CD14-positive monocyte (primary cell): ENCODE data around the gene ZNF281. TPM values are rescaled to one million over a fixed set of nuclear protein-coding genes. Genes with fewer than 3 reads are reported as not detected.

Experiments
- DNase-seq, 3 donors: peaks; one replicate each; pipeline ENCODE4 v3.0.0-alpha.2; 2011 to 2022
- H2AFZ ChIP-seq: 2 replicates; pipeline ENCODE4 v1.6.0; 2012; ENCODE audit warnings: mild to moderate bottlenecking, low read depth, low read length, inconsistent platforms; ENCODE audit not compliant: insufficient read depth, poor library complexity, severe bottlenecking
- H3K27ac ChIP-seq, 2 donors: 1 replicate in 1 of 2; 2 replicates in 1 of 2; pipeline ENCODE4 v1.5.1; 2012 to 2013; ENCODE audit warnings: low read length in 2 of 2, control low read depth in 1 of 2, inconsistent platforms in 1 of 2, low read depth in 1 of 2, mild to moderate bottlenecking in 1 of 2
- H3K27me3 ChIP-seq, 2 donors: one replicate each; pipeline versions ENCODE4 v1.6.0 to v1.6.1; 2011 to 2013; ENCODE audit warnings: low read length in 2 of 2; ENCODE audit not compliant: control insufficient read depth in 2 of 2, insufficient read depth in 2 of 2
- H3K36me3 ChIP-seq, 2 donors: replicated peaks in 1 of 2; 1 replicate in 1 of 2; 2 replicates in 1 of 2; pipeline versions ENCODE4 v1.5.1 to v1.6.1; 2012 to 2013; ENCODE audit warnings: low read length in 2 of 2, control low read depth in 1 of 2, inconsistent platforms in 1 of 2, mild to moderate bottlenecking in 1 of 2; ENCODE audit not compliant: insufficient read depth in 2 of 2, control insufficient read depth in 1 of 2
- H3K4me1 ChIP-seq, 2 donors: 1 replicate in 1 of 2; 2 replicates in 1 of 2; pipeline versions ENCODE4 v1.5.1 to v1.6.1; 2012 to 2013; ENCODE audit warnings: low read length in 2 of 2, control low read depth in 1 of 2, inconsistent platforms in 1 of 2, mild to moderate bottlenecking in 1 of 2, moderate library complexity in 1 of 2; ENCODE audit not compliant: insufficient read depth in 2 of 2, control insufficient read depth in 1 of 2
- H3K4me2 ChIP-seq: replicated peaks from 2 replicates; pipeline ENCODE3; 2012; ENCODE audit warnings: low read length, moderate library complexity, mild to moderate bottlenecking; ENCODE audit not compliant: poor library complexity, severe bottlenecking; ENCODE audit errors: extremely low read depth
- H3K4me3 ChIP-seq, 3 experiments: fragments of 200-600 bp in 1 of 3; sonication (generic) in 1 of 3; replicated peaks in 1 of 3; 1 replicate in 2 of 3; 2 replicates in 1 of 3; pipeline ENCODE4 v1.5.1; 2011 to 2013; ENCODE audit warnings: low read length in 3 of 3, mild to moderate bottlenecking in 3 of 3, control low read depth in 2 of 3, low read depth in 2 of 3, inconsistent platforms in 1 of 3, moderate library complexity in 1 of 3
- H3K79me2 ChIP-seq: 2 replicates; pipeline ENCODE4 v1.6.0; 2012; ENCODE audit warnings: mild to moderate bottlenecking, control low read depth, inconsistent platforms, low read length, moderate library complexity; ENCODE audit not compliant: insufficient read depth
- H3K9ac ChIP-seq: 2 replicates; pipeline ENCODE4 v1.6.0; 2017; ENCODE audit warnings: low read length, mild to moderate bottlenecking; ENCODE audit not compliant: insufficient read depth, poor library complexity, severe bottlenecking
- H3K9me3 ChIP-seq, 2 donors: replicated peaks in 1 of 2; 1 replicate in 1 of 2; 2 replicates in 1 of 2; pipeline versions ENCODE4 v1.5.1 to v1.6.1; 2012 to 2013; ENCODE audit warnings: low read length in 2 of 2, control low read depth in 1 of 2; ENCODE audit not compliant: control insufficient read depth in 1 of 2, insufficient read depth in 1 of 2
- H4K20me1 ChIP-seq: 2 replicates; pipeline ENCODE4 v1.6.0; 2012; ENCODE audit warnings: mild to moderate bottlenecking, low read length, control low read depth, moderate library complexity; ENCODE audit not compliant: insufficient read depth
- H3K27ac Mint-ChIP-seq, 7 donors: one replicate each; pipeline ENCODE4 v1.8.0; 2020; ENCODE audit warnings: mild to moderate bottlenecking in 7 of 7, mixed read lengths in 7 of 7, moderate library complexity in 6 of 7, inconsistent platforms in 2 of 7
- H3K27me3 Mint-ChIP-seq, 3 donors: one replicate each; pipeline ENCODE4 v1.8.0; 2021 to 2022; ENCODE audit warnings: low read depth in 3 of 3, mild to moderate bottlenecking in 3 of 3, mixed read lengths in 3 of 3, moderate library complexity in 3 of 3, inconsistent platforms in 1 of 3
- H3K36me3 Mint-ChIP-seq, 2 donors: one replicate each; pipeline ENCODE4 v1.8.0; 2020; ENCODE audit warnings: mixed read lengths in 2 of 2, inconsistent platforms in 1 of 2, mild to moderate bottlenecking in 1 of 2
- H3K4me1 Mint-ChIP-seq: one replicate; pipeline ENCODE4 v1.8.0; 2020; ENCODE audit warnings: mild to moderate bottlenecking, mixed read lengths
- H3K4me3 Mint-ChIP-seq, 2 donors: one replicate each; pipeline ENCODE4 v1.8.0; 2020; ENCODE audit warnings: mild to moderate bottlenecking in 2 of 2, mixed read lengths in 2 of 2, moderate library complexity in 1 of 2
- H3K9me3 Mint-ChIP-seq, 7 donors: one replicate each; pipeline ENCODE4 v1.8.0; 2020 to 2022; ENCODE audit warnings: mixed read lengths in 7 of 7, mild to moderate bottlenecking in 6 of 7, moderate library complexity in 6 of 7, inconsistent platforms in 2 of 7
- CTCF ChIP-seq: fragments of 200-600 bp; IDR thresholded peaks from one replicate; pipeline ENCODE4 v1.8.0; 2022; ENCODE audit warnings: antibody characterized with exemption, mild to moderate bottlenecking
- WGBS: methylation state at CpG from one replicate; pipeline ENCODE4 v1.1.5; 2013; ENCODE audit warnings: missing lambda C conversion rate; ENCODE audit not compliant: insufficient coverage; 5-methylcytosine and 5-hydroxymethylcytosine counted together
- intact Hi-C, 2 donors: fragments of 100-400 bp; cut with micrococcal nuclease; formaldehyde crosslinking; loops; one replicate each; pipeline versions ENCODE4 v1.15.0 to v1.15.1; 2023
- polyA plus RNA-seq, 3 donors: library from polyadenylated mRNA; depleted of rRNA in 1 of 3; unstranded in 2 of 3; stranded (reverse) in 1 of 3; fragments of 300-500 nt in 2 of 3; fragments of >200 nt in 1 of 3; fragmentation: Illumina TruSeq in 2 of 3; gene quantifications; 1 replicate in 2 of 3; 2 replicates in 1 of 3; pipeline ENCODE4 v1.2.3, GENCODE V29; 2012 to 2021

ZNF281 gene
- polyA plus RNA-seq, 3 donors, result 10.5 to 30.6 (median 26.6) TPM

DNA sequence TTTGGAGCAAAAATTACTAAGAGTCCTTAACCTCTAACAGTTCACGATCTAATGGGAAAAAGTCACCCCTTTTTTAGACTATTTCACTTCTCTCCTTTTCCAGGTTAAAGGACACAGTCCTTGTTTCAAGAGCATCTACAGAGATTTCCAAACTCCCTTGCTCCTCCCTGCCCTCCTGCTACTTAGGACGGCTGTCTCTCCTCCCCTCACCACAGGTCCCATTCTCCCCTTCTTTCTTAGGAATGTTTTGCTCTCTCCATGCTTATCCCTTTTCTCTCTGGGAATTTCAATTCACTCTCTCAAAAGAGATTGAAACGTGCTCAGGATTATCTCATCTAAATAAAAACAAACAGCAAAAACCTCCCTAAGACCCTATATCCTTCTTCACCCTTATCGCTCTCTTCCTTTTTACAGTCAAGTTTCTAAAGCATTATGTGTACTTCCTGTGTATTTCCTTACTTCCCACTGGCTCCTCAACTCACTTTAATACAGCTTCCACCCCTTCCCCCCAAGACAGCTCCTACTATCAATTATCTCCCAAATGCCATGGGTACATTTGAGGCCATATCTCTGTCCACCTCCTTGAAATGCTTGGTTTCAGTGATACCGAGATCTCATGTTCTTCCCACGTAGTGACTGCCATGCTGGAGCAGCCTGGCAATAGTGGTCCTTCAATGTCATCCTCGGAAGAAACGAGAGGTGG, 43.2 kb upstream of the ZNF281 start:
- no peaks in the 10 kb centered on the region for H3K36me3 ChIP-seq
- WGBS, result 90% methylated on average over 6 of the region's 8 CpGs
- Mint-ChIP-seq H3K27me3 (no peaks in the 10 kb centered on the region), H3K9me3 (no peaks in the 10 kb centered on the region), H3K36me3 (no peaks in the 10 kb centered on the region), H3K27ac (peak overlapping the region in 2 of 7 donors; percentile 10 to 47), H3K4me3 (peak overlapping the region in 1 of 2 donors; percentile 46), H3K4me1 (peaks cover 10% of the 10 kb centered on the region)
- no peaks in the 10 kb centered on the region for H3K27me3 ChIP-seq
- intact Hi-C loops, result no loop called here
- H3K9me3 ChIP-seq, result no peaks in the 10 kb centered on the region
- no peak overlapping the region for H3K9ac ChIP-seq
- H3K4me1 ChIP-seq, result peaks cover 6 to 8% of the 10 kb centered on the region in 2 donors
- H3K79me2 ChIP-seq, result no peaks in the 10 kb centered on the region
- no peak overlapping the region for H3K4me2 ChIP-seq
- DNase-seq, result no peak
- no peak for TF ChIP-seq CTCF
- H3K4me3 ChIP-seq, result no peak overlapping the region
- H2AFZ ChIP-seq, result peak overlapping the region; percentile 56
- no peaks in the 10 kb centered on the region for H4K20me1 ChIP-seq
- H3K27ac ChIP-seq, result no peak overlapping the region

DNA sequence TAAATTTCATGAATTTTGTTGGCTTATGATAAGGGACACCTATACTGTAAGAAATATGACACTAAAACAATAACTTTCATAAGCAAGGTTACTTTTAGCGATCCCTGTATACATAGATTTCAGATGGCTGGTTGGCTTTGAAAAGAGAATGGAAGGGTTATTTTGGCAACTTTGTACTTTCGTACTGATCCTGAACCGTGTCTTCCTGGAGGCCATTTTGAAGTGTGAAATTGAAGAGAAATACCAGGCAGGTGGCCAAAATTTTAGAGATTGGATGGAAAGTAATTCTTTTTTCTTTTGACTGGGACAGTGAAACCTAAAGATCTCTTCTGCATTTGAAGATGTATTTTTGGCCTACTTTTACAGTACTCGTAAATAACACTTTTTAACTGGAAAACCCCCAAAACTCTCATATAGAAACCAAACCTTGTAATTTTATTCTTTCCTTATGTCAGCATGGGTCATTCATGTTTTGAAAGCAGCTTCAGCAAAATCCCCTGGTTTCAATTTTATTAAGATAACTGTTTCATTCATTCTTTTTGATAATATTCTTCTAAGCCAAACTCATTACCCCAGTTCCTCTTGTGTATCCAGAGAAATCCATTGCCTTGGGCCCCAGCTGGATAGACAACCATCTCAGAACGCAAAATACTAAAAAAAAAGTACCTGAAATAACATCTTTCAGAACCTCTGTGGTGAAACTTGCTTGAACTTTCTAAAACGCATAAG, 38.4 kb upstream of the ZNF281 start:
- Histone ChIP-seq H3K9me3 (no peaks in the 10 kb centered on the region), H3K4me1 (peaks cover 2 to 5% of the 10 kb centered on the region in 2 donors), H3K79me2 (no peaks in the 10 kb centered on the region), H3K27ac (no peak overlapping the region), H3K9ac (no peak overlapping the region), H3K4me3 (no peak overlapping the region), H4K20me1 (no peaks in the 10 kb centered on the region), H2AFZ (no peak overlapping the region), H3K4me2 (no peak overlapping the region), H3K36me3 (no peaks in the 10 kb centered on the region), H3K27me3 (no peaks in the 10 kb centered on the region)
- DNase-seq, result no peak
- Mint-ChIP-seq H3K9me3 (no peaks in the 10 kb centered on the region), H3K4me3 (no peak overlapping the region), H3K27ac (no peak overlapping the region), H3K4me1 (peaks cover 5% of the 10 kb centered on the region), H3K36me3 (no peaks in the 10 kb centered on the region), H3K27me3 (no peaks in the 10 kb centered on the region)
- 93% methylated on average over 2 of the region's 6 CpGs for WGBS
- intact Hi-C loops, result no loop called here
- TF ChIP-seq CTCF, result no peak
